ENCODE results near the gene RARRES1.
"Not testable (repeated sequence)": the region's sequence is repeated elsewhere in the genome, so short reads cannot be mapped to it uniquely, and the experiment has no call there.

Gene RARRES1

GRCh38 chr3:158700559-158700958, 31.7 kb downstream of the RARRES1 start:
- H3K4me3 ChIP-seq (ENCODE audit: low read depth, low read length) = no peak overlapping the region

- H3K4me3 ChIP-seq (ENCODE audit: low read depth, low read length) = no peak overlapping the region
Observed at GRCh38 chr3:158696618-158697017, 35.6 kb downstream of the RARRES1 start.

- H3K4me3 ChIP-seq (ENCODE audit: low read depth, low read length) = not testable (repeated sequence)
Observed at GRCh38 chr3:158693866-158694456, 38.3 kb downstream of the RARRES1 start.

- no peak overlapping the region for H3K4me3 ChIP-seq (ENCODE audit: low read depth, low read length)
Observed at GRCh38 chr3:158685159-158685558, 47.1 kb downstream of the RARRES1 start.

GRCh38 chr3:158683230-158683962, 48.9 kb downstream of the RARRES1 start:
- H3K4me3 ChIP-seq (ENCODE audit: low read depth, low read length) = no peak overlapping the region

GRCh38 chr3:158680861-158681260, 51.4 kb downstream of the RARRES1 start:
- no peak overlapping the region for H3K4me3 ChIP-seq (ENCODE audit: low read depth, low read length)

GRCh38 chr3:158679547-158680000, 52.7 kb downstream of the RARRES1 start:
- no peak overlapping the region for H3K4me3 ChIP-seq (ENCODE audit: low read depth, low read length)

- no peak overlapping the region for H3K4me3 ChIP-seq (ENCODE audit: low read depth, low read length)
Observed at GRCh38 chr3:158678687-158679086, 53.6 kb downstream of the RARRES1 start.

- peak within 1 kb of the TSS; percentile 75 for H3K4me3 ChIP-seq (ENCODE audit: low read depth, low read length)
Observed at GRCh38 chr3:158672215-158673176, 59.8 kb downstream of the RARRES1 start, which contains the start of gene LXN. TSS of gene LXN (minus strand) at chr3:158672648. CDS start at chr3:158672478, 170 bp downstream.

GRCh38 chr3:158671821-158672214, 60.4 kb downstream of the RARRES1 start:
- H3K4me3 ChIP-seq (ENCODE audit: low read depth, low read length) = peak overlapping the region; percentile 75

- H3K4me3 ChIP-seq (ENCODE audit: low read depth, low read length) = no peak overlapping the region
Observed at GRCh38 chr3:158668506-158668905, 63.8 kb downstream of the RARRES1 start.

- no peak overlapping the region for H3K4me3 ChIP-seq (ENCODE audit: low read depth, low read length)
Observed at GRCh38 chr3:158666416-158666815, 65.8 kb downstream of the RARRES1 start.

GRCh38 chr3:158663832-158664231, 68.4 kb downstream of the RARRES1 start:
- no peak overlapping the region for H3K4me3 ChIP-seq (ENCODE audit: low read depth, low read length)

GRCh38 chr3:158663246-158663645, 69.0 kb downstream of the RARRES1 start:
- H3K4me3 ChIP-seq (ENCODE audit: low read depth, low read length) = no peak overlapping the region

- no peak overlapping the region for H3K4me3 ChIP-seq (ENCODE audit: low read depth, low read length)
Observed at GRCh38 chr3:158660711-158661110, 71.5 kb downstream of the RARRES1 start.

GRCh38 chr3:158659454-158660237, 72.6 kb downstream of the RARRES1 start:
- H3K4me3 ChIP-seq (ENCODE audit: low read depth, low read length) = no peak overlapping the region

GRCh38 chr3:158658889-158659288, 73.4 kb downstream of the RARRES1 start:
- H3K4me3 ChIP-seq (ENCODE audit: low read depth, low read length) = no peak overlapping the region

- no peak overlapping the region for H3K4me3 ChIP-seq (ENCODE audit: low read depth, low read length)
Observed at GRCh38 chr3:158652463-158652862, 79.8 kb downstream of the RARRES1 start.

- no peak overlapping the region for H3K4me3 ChIP-seq (ENCODE audit: low read depth, low read length)
Observed at GRCh38 chr3:158651192-158651591, 81.1 kb downstream of the RARRES1 start.

- no peak overlapping the region for H3K4me3 ChIP-seq (ENCODE audit: low read depth, low read length)
Observed at GRCh38 chr3:158649791-158650190, 82.5 kb downstream of the RARRES1 start.
